Muscle of arm (tissue), 12 donors: ENCODE data around the gene ZNF780B. TPM values are rescaled to one million over a fixed set of nuclear protein-coding genes. Genes with fewer than 3 reads are reported as not detected.

ENCODE experiments used
- DNase-seq: peaks from one replicate; pipeline ENCODE4 v3.0.0-alpha.2; 2013
- polyA plus RNA-seq, 12 donors: library from polyadenylated mRNA; unstranded; fragments of 120-200 nt; gene quantifications; one replicate each; pipeline ENCODE4 v1.2.1, GENCODE V29; 2013; ENCODE audit not compliant: insufficient read length in 12 of 12

Gene ZNF780B
- polyA plus RNA-seq, 12 donors = 8.4 to 33.7 (median 14.4) TPM; not detected in 1

DNA sequence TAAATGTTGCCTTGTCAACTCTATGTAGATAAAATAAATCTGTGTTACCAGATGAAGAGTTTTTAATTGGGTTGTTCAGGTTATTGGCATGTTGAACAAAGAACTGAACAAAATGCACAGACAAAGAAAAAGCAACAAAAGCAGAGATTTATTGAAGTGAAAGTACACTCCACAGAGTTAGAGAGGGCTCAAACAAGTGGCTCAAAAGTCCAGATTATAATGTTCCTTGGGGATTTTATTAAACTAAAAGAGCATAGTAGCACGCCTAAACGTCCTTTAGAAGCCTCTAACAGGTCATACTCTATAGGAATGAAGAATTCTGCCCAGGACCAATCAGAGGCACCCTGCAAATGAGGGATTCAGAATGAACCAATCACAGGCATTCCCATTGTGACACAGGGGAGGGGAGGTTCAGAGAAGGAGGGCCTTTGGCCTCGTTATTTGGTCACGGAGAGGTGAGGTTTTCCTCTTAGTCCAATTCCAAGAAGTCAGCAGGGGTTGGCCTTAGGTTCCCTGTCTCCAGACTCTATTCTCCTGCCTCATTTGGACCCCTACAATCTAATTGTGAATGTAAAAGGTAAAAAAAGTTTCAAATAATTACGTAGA is 72.2 kb downstream of the ZNF780B start:
- no peak for DNase-seq

DNA sequence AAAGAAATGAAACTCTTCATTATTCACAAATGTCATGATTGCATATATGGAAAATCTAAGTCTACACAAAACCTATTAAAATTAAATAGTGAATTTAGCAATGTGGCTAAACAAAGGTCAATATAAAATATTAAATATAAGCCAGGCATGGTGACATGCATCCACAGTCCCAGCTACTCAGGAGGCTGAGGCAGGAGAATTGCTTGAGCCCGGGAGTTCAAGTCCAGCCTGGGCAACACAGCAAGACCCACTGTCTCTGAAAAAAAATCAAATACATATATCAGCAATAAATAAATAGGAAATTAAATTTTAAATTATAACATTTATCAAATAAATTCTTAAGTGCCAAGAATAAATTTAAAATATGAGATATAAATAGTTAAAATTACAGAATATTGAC is 73.1 kb downstream of the ZNF780B start:
- no peak for DNase-seq

Other genes with a start within 250 kb of the ZNF780B start
- gene DYRK1B, start 222.1 kb downstream of the ZNF780B start, polyA plus RNA-seq = 10 to 100 TPM in 11 of 12 donors, not detected in 1; 30.2 to 72.9 (median 46.0) TPM
- 100 to 1,000 TPM in 11 of 12 donors, not detected in 1; 213 to 300 (median 229) TPM for gene FBL, start 209.9 kb downstream of the ZNF780B start, polyA plus RNA-seq
- gene FCGBP, start 121.6 kb downstream of the ZNF780B start, polyA plus RNA-seq = 10 to 100 TPM in 2 of 12 donors, 1 to 10 TPM in 9, not detected in 1; 2.2 to 75.3 (median 4.8) TPM
- gene PSMC4, start 85.1 kb downstream of the ZNF780B start, polyA plus RNA-seq = 10 to 100 TPM in 11 of 12 donors, not detected in 1; 47.7 to 58.4 (median 51.3) TPM
- 1 to 10 TPM in 11 of 12 donors, not detected in 1; 2.0 to 7.5 (median 4.9) TPM for gene ZNF546, start 59.2 kb downstream of the ZNF780B start, polyA plus RNA-seq
- 10 to 100 TPM in 4 of 12 donors, 1 to 10 TPM in 7, not detected in 1; 6.8 to 12.6 (median 9.0) TPM for gene ZNF780A, start 34.7 kb upstream of the ZNF780B start, polyA plus RNA-seq
- 10 to 100 TPM in 2 of 12 donors, 1 to 10 TPM in 9, not detected in 1; 6.0 to 15.5 (median 7.9) TPM for gene MAP3K10, start 135.2 kb upstream of the ZNF780B start, polyA plus RNA-seq
- under 1 TPM in 6 of 12 donors, not detected in 6; 0.11 to 0.26 (median 0.15) TPM for gene TTC9B, start 162.2 kb upstream of the ZNF780B start, polyA plus RNA-seq
- gene CCNP, start 170.5 kb upstream of the ZNF780B start, polyA plus RNA-seq = under 1 TPM in 10 of 12 donors, not detected in 2; 0.14 to 0.57 (median 0.34) TPM
- gene AKT2, start 229.1 kb upstream of the ZNF780B start, polyA plus RNA-seq = 100 to 1,000 TPM; 138 to 738 (median 184) TPM